Activated CD4-positive, alpha-beta memory T cell treated with anti-CD3 and anti-CD28 coated beads, Interleukin-2, amount 10 ng/mL, durations not matched to agents 7 days and 5 days (primary cell): ENCODE measurements around the gene STRA8. TPM values are rescaled to one million over a fixed set of nuclear protein-coding genes. Genes with fewer than 3 reads are reported as not detected.

ENCODE experiments used
- CTCF ChIA-PET: fragments of 350-600 bp; sonication (Branson Sonifier 250); formaldehyde crosslinking; loops from one replicate; lab custom pipeline; 2021; ENCODE audit warnings: antibody characterized with exemption, inconsistent platforms; lab: Charles Lee
- POLR2A ChIA-PET: fragments of 350-600 bp; sonication (Branson Sonifier 250); formaldehyde crosslinking; loops from one replicate; lab custom pipeline; 2021; ENCODE audit warnings: antibody characterized with exemption; lab: Charles Lee
- DNase-seq: peaks from one replicate; pipeline ENCODE4 v3.0.0-alpha.2; 2020
- H3K27ac Mint-ChIP-seq: one replicate; pipeline ENCODE4 v1.8.0; 2021; ENCODE audit warnings: mild to moderate bottlenecking, mixed read lengths
- H3K27me3 Mint-ChIP-seq: one replicate; pipeline ENCODE4 v1.8.0; 2021; ENCODE audit warnings: mixed read lengths
- H3K36me3 Mint-ChIP-seq: one replicate; pipeline ENCODE4 v1.8.0; 2021; ENCODE audit warnings: low read depth, mixed read lengths
- H3K4me1 Mint-ChIP-seq: one replicate; pipeline ENCODE4 v1.8.0; 2021; ENCODE audit warnings: mixed read lengths
- H3K4me3 Mint-ChIP-seq: one replicate; pipeline ENCODE4 v1.8.0; 2021; ENCODE audit warnings: mild to moderate bottlenecking, mixed read lengths
- H3K9me3 Mint-ChIP-seq: one replicate; pipeline ENCODE4 v1.8.0; 2021; ENCODE audit warnings: mixed read lengths
- total RNA-seq, 2 experiments: library from RNA; stranded (reverse); gene quantifications; one replicate each; pipeline ENCODE4 v1.2.3, GENCODE V29; 2021

The STRA8 gene
- total RNA-seq, 2 experiments from 2014 or later = not detected

- Mint-ChIP-seq H3K4me3 (no peak overlapping the region), H3K36me3 (no peaks in the 10 kb centered on the region), H3K9me3 (no peaks in the 10 kb centered on the region), H3K4me1 (peaks cover 25% of the 10 kb centered on the region), H3K27ac (no peak overlapping the region), H3K27me3 (peaks cover 14% of the 10 kb centered on the region)
- ChIA-PET POLR2A (no interaction called here), CTCF (no interaction called here)
- no peak for DNase-seq
Observed at GRCh38 chr7:135283959-135284638, 50.5 kb downstream of the STRA8 start.

GRCh38 chr7:135285547-135286233, 52.1 kb downstream of the STRA8 start:
- Mint-ChIP-seq H3K4me1 (peaks cover 25% of the 10 kb centered on the region), H3K9me3 (no peaks in the 10 kb centered on the region), H3K27me3 (peaks cover 7% of the 10 kb centered on the region), H3K36me3 (no peaks in the 10 kb centered on the region), H3K27ac (no peak overlapping the region), H3K4me3 (no peak overlapping the region)
- POLR2A ChIA-PET = no interaction called here
- no peak for DNase-seq
- CTCF ChIA-PET = interaction anchor here (2.1 kb wide), 1 partner anchor 11 kb away, joined by 8 read pairs; no protein-coding TSS in a partner anchor

- CTCF ChIA-PET = interaction anchor here (2.1 kb wide), 1 partner anchor 12 kb away, joined by 8 read pairs; no protein-coding TSS in a partner anchor
- Mint-ChIP-seq H3K27me3 (no peaks in the 10 kb centered on the region), H3K27ac (no peak overlapping the region), H3K36me3 (no peaks in the 10 kb centered on the region), H3K4me3 (no peak overlapping the region), H3K4me1 (peaks cover 18% of the 10 kb centered on the region), H3K9me3 (no peaks in the 10 kb centered on the region)
- POLR2A ChIA-PET = no interaction called here
- DNase-seq = no peak
Observed at GRCh38 chr7:135286876-135287275, 53.2 kb downstream of the STRA8 start.

GRCh38 chr7:135290594-135290993, 57.0 kb downstream of the STRA8 start:
- DNase-seq = no peak
- no peaks in the 10 kb centered on the region for H3K9me3 Mint-ChIP-seq
- no peaks in the 10 kb centered on the region for H3K36me3 Mint-ChIP-seq
- ChIA-PET CTCF (interaction anchor here (0.9 kb wide), 1 partner anchor 17 kb away, joined by 3 read pairs; no protein-coding TSS in a partner anchor), POLR2A (no interaction called here)
- no peak overlapping the region for H3K27ac Mint-ChIP-seq
- no peaks in the 10 kb centered on the region for H3K4me1 Mint-ChIP-seq
- H3K27me3 Mint-ChIP-seq = peaks cover 8% of the 10 kb centered on the region
- no peak overlapping the region for H3K4me3 Mint-ChIP-seq

- Mint-ChIP-seq H3K36me3 (no peaks in the 10 kb centered on the region), H3K4me3 (no peak overlapping the region), H3K4me1 (no peaks in the 10 kb centered on the region), H3K27me3 (peaks cover 9% of the 10 kb centered on the region), H3K27ac (no peak overlapping the region), H3K9me3 (no peaks in the 10 kb centered on the region)
- POLR2A ChIA-PET = no interaction called here
- CTCF ChIA-PET = no interaction called here
- peak; percentile 6 for DNase-seq
Observed at GRCh38 chr7:135291809-135292253, 58.2 kb downstream of the STRA8 start.

- DNase-seq = no peak
- H3K9me3 Mint-ChIP-seq = peaks cover 7% of the 10 kb centered on the region
- POLR2A ChIA-PET = no interaction called here
- H3K4me3 Mint-ChIP-seq = no peak overlapping the region
- H3K27ac Mint-ChIP-seq = no peak overlapping the region
- H3K27me3 Mint-ChIP-seq = peaks cover 13% of the 10 kb centered on the region
- peaks cover 3% of the 10 kb centered on the region for H3K36me3 Mint-ChIP-seq
- H3K4me1 Mint-ChIP-seq = no peaks in the 10 kb centered on the region
- CTCF ChIA-PET = no interaction called here
Observed at GRCh38 chr7:135299235-135299634, 65.6 kb downstream of the STRA8 start.

- DNase-seq = no peak
- Mint-ChIP-seq H3K27me3 (peaks cover 5% of the 10 kb centered on the region), H3K36me3 (peaks cover 3% of the 10 kb centered on the region), H3K4me1 (no peaks in the 10 kb centered on the region), H3K27ac (no peak overlapping the region), H3K9me3 (peaks cover 7% of the 10 kb centered on the region), H3K4me3 (no peak overlapping the region)
- CTCF ChIA-PET = interaction anchor here (2.4 kb wide), 1 partner anchor 27 kb away, joined by 8 read pairs; no protein-coding TSS in a partner anchor
- POLR2A ChIA-PET = no interaction called here
Observed at GRCh38 chr7:135300913-135301765, 67.5 kb downstream of the STRA8 start.

Other genes starting within 250 kb of the STRA8 start
- 1 to 10 TPM; 2.8 to 3.4 TPM for gene AGBL3, start 247.3 kb upstream of the STRA8 start, total RNA-seq
- gene TMEM140, start 85.8 kb upstream of the STRA8 start, total RNA-seq = 10 to 100 TPM; 36.5 to 37.1 TPM
- gene CYREN, start 63.1 kb upstream of the STRA8 start, total RNA-seq = 10 to 100 TPM; 32.0 to 32.1 TPM
- gene WDR91, start 22.3 kb upstream of the STRA8 start, total RNA-seq = 10 to 100 TPM; 10.7 to 11.6 TPM